Tibial artery (tissue), 4 donors: ENCODE data around the gene KDM4B.

ENCODE experiments used
- DNase-seq, 2 donors: peaks; one replicate each; pipeline ENCODE4 v3.0.0-alpha.2; 2019
- H3K27ac ChIP-seq, 2 donors: fragments of 200-600 bp; sonication (generic) in 1 of 2; 1 replicate in 1 of 2; 2 replicates in 1 of 2; pipeline ENCODE4 v1.5.1; 2018 to 2019; ENCODE audit warnings: mild to moderate bottlenecking in 1 of 2
- H3K27me3 ChIP-seq, 2 donors: fragments of 200-600 bp; sonication (generic) in 1 of 2; one replicate each; pipeline versions ENCODE4 v1.5.1 to v1.6.0; 2016 to 2019
- H3K36me3 ChIP-seq, 3 donors: fragments of 200-600 bp; sonication (generic) in 2 of 3; one replicate each; pipeline ENCODE4 v1.5.1; 2016 to 2019; ENCODE audit warnings: mild to moderate bottlenecking in 2 of 3
- H3K4me1 ChIP-seq, 4 donors: fragments of 200-600 bp; sonication (generic) in 2 of 4; 1 replicate in 3 of 4; 2 replicates in 1 of 4; pipeline ENCODE4 v1.5.1; 2016 to 2019
- H3K4me3 ChIP-seq, 2 donors: fragments of 200-600 bp; sonication (generic) in 1 of 2; 1 replicate in 1 of 2; 2 replicates in 1 of 2; pipeline ENCODE4 v1.5.1; 2018 to 2019; ENCODE audit warnings: mild to moderate bottlenecking in 2 of 2
- H3K9me3 ChIP-seq, 3 donors: fragments of 200-600 bp; sonication (generic) in 1 of 3; one replicate each; pipeline ENCODE4 v1.5.1; 2016 to 2019
- intact Hi-C: fragments of 100-400 bp; cut with DNase I; formaldehyde crosslinking; loops from one replicate; pipeline ENCODE4 v1.15.0; 2023; ENCODE audit warnings: low total_unique reads
- TF ChIP-seq, protein P1 (sequence below), 2 experiments: fragments of 200-600 bp in 1 of 2; fragments of 450-650 bp in 1 of 2; IDR thresholded peaks; one replicate each; pipeline ENCODE4 v1.5.1; 2017 to 2019; ENCODE audit warnings: antibody characterized with exemption in 2 of 2, mild to moderate bottlenecking in 1 of 2, moderate library complexity in 1 of 2

Gene KDM4B

DNA sequence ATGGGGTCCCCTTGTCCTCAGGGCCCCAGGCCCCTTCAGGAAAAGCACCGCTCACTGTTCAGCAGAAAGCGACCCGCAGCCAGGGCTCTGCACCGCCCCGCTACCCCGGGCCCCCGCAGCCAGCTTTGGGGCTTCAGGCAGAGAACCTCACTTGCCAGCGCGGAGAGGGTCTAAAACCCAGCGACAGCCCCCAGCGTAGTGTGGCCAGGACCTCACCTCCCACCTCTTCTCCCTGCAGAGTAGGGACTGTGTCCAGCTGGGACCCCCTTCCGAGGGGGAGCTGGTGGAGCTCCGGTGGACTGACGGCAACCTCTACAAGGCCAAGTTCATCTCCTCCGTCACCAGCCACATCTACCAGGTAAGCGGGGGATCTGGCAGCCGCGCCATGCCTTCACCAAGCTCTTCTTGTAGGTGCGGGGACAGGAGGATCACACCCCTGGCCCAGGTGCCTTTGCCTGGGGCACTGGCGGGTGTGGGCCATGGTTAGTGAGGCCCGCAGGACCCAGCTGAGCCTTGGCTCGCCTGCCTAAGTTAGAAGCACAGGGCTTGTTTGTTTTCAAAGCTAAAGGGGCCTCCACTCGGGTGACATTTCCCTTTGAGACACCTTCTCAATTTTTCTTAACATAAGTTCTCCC lies 175.7 kb downstream of the KDM4B start:
- DNase-seq: peak in 1 of 2 donors; percentile 63
- Histone ChIP-seq H3K36me3 (peaks cover 41 to 100% (median 94%) of the 10 kb centered on the region in 3 donors), H3K27ac (no peak overlapping the region), H3K27me3 (no peaks in the 10 kb centered on the region), H3K9me3 (no peaks in the 10 kb centered on the region), H3K4me3 (no peak overlapping the region), H3K4me1 (no peaks in the 10 kb centered on the region)
- intact Hi-C loops: no loop called here
- TF ChIP-seq, protein P1, sequence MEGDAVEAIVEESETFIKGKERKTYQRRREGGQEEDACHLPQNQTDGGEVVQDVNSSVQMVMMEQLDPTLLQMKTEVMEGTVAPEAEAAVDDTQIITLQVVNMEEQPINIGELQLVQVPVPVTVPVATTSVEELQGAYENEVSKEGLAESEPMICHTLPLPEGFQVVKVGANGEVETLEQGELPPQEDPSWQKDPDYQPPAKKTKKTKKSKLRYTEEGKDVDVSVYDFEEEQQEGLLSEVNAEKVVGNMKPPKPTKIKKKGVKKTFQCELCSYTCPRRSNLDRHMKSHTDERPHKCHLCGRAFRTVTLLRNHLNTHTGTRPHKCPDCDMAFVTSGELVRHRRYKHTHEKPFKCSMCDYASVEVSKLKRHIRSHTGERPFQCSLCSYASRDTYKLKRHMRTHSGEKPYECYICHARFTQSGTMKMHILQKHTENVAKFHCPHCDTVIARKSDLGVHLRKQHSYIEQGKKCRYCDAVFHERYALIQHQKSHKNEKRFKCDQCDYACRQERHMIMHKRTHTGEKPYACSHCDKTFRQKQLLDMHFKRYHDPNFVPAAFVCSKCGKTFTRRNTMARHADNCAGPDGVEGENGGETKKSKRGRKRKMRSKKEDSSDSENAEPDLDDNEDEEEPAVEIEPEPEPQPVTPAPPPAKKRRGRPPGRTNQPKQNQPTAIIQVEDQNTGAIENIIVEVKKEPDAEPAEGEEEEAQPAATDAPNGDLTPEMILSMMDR (IDR thresholded peaks at IDR 0.05): no peak

DNA sequence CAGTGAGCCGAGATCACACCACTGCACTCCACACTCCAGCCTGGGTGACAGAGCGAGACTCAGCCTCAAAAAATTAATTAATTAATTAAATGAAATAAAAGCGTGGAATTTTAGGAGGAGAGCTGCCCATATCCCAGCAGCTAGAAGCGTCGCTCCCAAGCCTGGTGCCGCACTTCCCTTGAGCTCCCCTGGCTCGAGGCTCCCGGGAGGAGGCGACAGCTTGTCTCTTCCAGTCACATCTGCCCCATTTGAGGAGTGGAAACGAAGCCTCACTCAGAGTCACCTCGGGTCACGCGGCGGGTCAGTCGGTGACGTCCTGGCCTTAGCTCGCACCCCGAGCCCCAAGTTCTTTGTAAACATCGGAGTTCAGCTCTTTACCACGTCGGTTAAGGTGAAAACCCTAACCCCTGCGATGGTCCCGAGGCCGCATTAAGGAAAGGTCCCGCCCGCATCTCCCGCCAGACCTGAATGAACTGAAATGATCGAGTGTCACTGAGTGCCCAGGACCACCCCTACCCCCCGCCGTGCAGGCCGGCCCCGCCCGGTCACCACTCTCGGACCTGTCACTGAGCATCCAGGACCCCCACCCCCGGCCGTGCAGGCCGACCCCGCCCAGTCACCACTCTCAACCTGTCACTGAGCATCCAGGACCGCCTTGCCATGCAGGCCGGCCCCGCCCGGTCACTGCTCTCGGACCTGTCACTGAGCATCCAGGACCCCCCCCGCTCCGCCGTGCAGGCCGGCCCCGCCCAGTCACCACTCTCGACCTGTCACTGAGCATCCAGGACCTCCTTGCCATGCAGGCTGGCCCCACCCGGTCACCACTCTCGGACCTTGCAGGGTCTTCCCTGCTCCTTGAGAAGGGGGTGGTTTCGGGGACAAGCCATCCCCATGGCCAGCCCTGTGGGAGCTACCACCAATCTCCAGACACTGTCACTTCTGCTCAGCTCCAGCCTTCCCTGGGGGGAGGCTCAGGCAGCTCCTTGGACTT lies 176.9 kb downstream of the KDM4B start:
- H3K4me1 ChIP-seq: no peaks in the 10 kb centered on the region
- H3K4me3 ChIP-seq: no peak overlapping the region
- no peak overlapping the region for H3K27ac ChIP-seq
- no peaks in the 10 kb centered on the region for H3K27me3 ChIP-seq
- intact Hi-C loops: no loop called here
- peak in 1 of 2 donors; percentile 59 for DNase-seq
- H3K9me3 ChIP-seq: no peaks in the 10 kb centered on the region
- peaks cover 41 to 98% (median 95%) of the 10 kb centered on the region in 3 donors for H3K36me3 ChIP-seq
- TF ChIP-seq, protein P1 (IDR thresholded peaks at IDR 0.05): no peak

DNA sequence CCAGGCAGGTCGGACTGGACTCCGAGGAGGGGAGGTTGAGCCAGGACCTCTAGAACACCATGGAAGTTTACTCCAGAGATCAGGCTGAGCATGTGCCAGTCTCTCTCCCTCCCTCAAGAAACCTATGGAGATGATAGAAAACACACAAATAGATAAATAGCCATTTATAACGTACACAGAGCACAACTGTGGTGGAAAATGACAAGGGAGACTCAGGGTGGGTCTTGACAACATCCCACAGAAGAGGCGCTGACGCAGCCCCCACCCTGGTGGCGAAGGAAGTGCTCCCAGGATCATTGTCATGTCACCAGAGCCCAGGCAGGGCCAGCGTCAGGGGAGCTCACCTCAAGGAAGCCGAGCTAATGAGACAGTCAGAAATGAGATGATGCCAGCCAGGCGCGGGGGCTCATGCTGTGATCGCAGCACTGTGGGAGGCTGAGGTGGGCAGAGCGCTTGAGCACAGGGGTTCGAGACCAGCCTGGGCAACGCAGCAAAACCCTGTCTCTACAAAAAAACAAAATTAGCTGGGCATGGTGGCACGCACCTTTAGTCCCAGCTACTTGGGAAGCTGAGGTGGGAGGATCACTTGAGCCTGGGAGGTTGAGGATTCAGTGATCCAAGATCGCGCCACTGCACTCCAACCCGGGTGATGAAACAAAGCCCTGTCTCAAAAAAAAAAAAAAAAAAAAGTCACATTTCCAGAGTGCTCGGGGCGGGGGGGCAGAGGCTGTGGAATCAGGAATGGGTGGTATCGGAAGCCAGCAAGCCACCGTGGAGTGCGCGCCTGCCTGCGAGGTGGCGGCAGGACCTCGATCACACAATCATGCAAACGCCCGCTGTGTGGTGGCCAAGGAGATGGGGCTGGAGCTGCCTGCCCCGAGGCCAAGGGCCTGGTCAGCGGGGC lies 178.4 kb downstream of the KDM4B start:
- no peaks in the 10 kb centered on the region for H3K9me3 ChIP-seq
- H3K36me3 ChIP-seq: peaks cover 33 to 98% (median 87%) of the 10 kb centered on the region in 3 donors
- no peaks in the 10 kb centered on the region for H3K4me1 ChIP-seq
- TF ChIP-seq, protein P1 (IDR thresholded peaks at IDR 0.05): no peak
- H3K27ac ChIP-seq: no peak overlapping the region
- no peak overlapping the region for H3K4me3 ChIP-seq
- peak; percentile 20 to 67 for DNase-seq
- H3K27me3 ChIP-seq: no peaks in the 10 kb centered on the region
- intact Hi-C loops: no loop called here

DNA sequence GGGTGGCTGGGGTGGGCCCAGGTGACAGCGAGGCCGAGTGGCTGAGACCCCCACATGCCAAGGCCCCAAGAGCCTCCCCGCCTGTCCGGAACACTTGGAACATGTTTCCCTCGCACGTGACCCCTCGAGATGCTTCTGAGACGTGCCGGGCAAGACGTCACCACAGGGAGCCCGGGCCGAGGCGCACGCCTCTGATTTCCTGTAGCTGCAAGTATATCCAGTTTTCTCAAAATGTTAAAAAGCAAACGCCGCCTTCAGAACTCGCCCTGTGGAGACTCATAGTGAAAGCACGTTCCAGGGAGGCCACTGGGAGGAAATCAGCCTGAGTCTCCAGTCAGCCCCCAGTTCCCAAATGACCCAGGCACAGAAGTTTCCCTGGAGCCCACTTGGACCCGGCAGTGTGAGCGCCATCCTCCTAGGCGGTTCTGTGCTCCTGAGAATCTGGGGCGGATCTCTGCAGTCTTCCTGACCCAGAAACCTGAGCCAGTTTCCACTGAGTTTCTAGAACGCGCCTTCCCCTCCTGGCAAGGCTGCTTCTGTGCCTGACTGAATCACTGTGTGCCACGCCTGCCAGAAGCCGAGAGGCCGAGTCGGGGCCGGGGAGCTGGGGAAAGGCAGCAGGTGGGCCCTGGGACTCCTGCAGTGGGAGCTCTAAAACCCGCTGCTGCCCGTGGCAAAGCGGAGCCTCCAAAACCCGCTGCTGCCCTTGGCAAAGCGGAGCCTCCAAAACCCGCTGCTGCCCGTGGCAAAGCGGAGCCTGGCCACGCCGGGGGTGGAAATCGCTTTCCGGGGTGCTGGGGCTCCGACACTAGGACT lies 179.3 kb downstream of the KDM4B start:
- H3K27ac ChIP-seq: no peak overlapping the region
- intact Hi-C loops: no loop called here
- H3K27me3 ChIP-seq: no peaks in the 10 kb centered on the region
- TF ChIP-seq, protein P1 (IDR thresholded peaks at IDR 0.05): no peak
- H3K9me3 ChIP-seq: no peaks in the 10 kb centered on the region
- H3K4me1 ChIP-seq: no peaks in the 10 kb centered on the region
- peak; percentile 56 to 70 for DNase-seq
- H3K36me3 ChIP-seq: peaks cover 33 to 97% (median 80%) of the 10 kb centered on the region in 3 donors
- no peak overlapping the region for H3K4me3 ChIP-seq
